ENCODE results near the gene NES. TPM values are rescaled to one million over a fixed set of nuclear protein-coding genes. Genes with fewer than 3 reads are reported as not detected.
A peak's percentile ranks its signal among the peaks of the same experiment; 100 is the strongest.

Gene NES
- polyA plus RNA-seq, 3 donors = not detected

DNA sequence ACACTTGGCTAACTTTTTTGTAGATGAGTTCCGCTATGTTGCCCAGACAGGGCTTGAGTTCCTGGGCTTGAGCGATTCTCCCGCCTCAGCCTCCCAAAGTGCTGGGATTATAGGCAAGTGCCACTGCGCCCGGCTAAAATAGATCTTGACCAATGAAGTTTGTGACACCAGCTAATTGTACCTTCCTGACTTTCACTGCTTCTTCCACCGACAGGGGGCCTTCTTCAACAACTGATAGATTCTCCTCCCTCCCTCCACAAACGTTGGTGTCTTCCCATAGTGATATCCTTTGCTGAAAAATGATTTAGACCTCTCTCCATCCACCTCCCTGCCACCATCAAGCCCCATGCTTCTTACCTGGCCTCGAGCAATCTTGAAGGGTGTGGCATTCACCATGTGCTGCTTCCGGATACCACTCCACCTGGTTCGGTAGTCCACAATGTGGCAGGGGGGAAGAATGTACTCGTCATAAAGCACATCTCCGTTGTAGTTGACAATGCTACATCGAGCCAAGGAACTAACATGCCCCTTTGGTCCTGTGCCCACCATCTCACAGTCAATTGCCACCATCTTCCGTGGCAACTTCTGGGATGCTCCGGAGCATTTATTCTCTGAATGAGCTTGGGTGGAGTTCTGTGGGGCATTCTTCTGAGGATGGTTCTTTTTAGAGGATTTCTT, 49.5 kb upstream of the NES start:
- Histone ChIP-seq H3K4me3 (replicated peaks in 1 of 3; ENCODE audit: low read depth in 2 of 3, low read length in 3 of 3) (peak overlapping the region in 1 of 3 experiments; percentile 89), H3K79me2 (ENCODE audit: insufficient read depth, low read length) (peaks cover 75% of the 10 kb centered on the region), H3K27me3 (ENCODE audit: control insufficient read depth in 2 of 2, insufficient read depth in 2 of 2, low read length in 2 of 2) (no peaks in the 10 kb centered on the region), H3K9me3 (replicated peaks in 1 of 2; ENCODE audit: control insufficient read depth in 1 of 2, insufficient read depth in 1 of 2, low read length in 2 of 2) (no peaks in the 10 kb centered on the region), H3K9ac (ENCODE audit: insufficient read depth, low read length, poor library complexity, severe bottlenecking) (peak overlapping the region; percentile 1), H4K20me1 (ENCODE audit: insufficient read depth, low read length) (peaks cover 53% of the 10 kb centered on the region), H3K4me2 (replicated peaks; ENCODE audit: extremely low read depth, low read length, poor library complexity, severe bottlenecking) (peak overlapping the region; percentile 93), H3K4me1 (ENCODE audit: control insufficient read depth in 1 of 2, insufficient read depth in 2 of 2, low read length in 2 of 2) (peaks cover 38 to 45% of the 10 kb centered on the region in 2 donors), H3K36me3 (replicated peaks in 1 of 2; ENCODE audit: control insufficient read depth in 1 of 2, insufficient read depth in 2 of 2, low read length in 2 of 2) (peaks cover 26 to 40% of the 10 kb centered on the region in 2 donors), H2AFZ (ENCODE audit: insufficient read depth, low read depth, low read length, poor library complexity, severe bottlenecking) (no peak overlapping the region), H3K27ac (ENCODE audit: low read depth in 1 of 2, low read length in 2 of 2) (peak overlapping the region; percentile 11 to 98)
- H3K4me3 Mint-ChIP-seq = peak overlapping the region in 1 of 2 donors; percentile 97
- peaks cover 9 to 28% of the 10 kb centered on the region in 2 donors for H3K36me3 Mint-ChIP-seq
- 62% methylated on average over 7 of the region's 15 CpGs for WGBS (ENCODE audit: insufficient coverage)
- peaks cover 18% of the 10 kb centered on the region for H3K4me1 Mint-ChIP-seq
- intact Hi-C loops (cut with micrococcal nuclease) = loop anchor here in 1 of 2 donors (2.0 to 10.0 kb wide), 4 partner anchors 38 to 222 kb away; partner anchors contain the start of gene MEF2D
- H3K27ac Mint-ChIP-seq = peak overlapping the region in 1 of 7 donors; percentile 98
- peak; percentile 52 to 69 (median 57) for DNase-seq
- H3K9me3 Mint-ChIP-seq = no peaks in the 10 kb centered on the region
- peaks cover 0 to 2% (median 0%) of the 10 kb centered on the region in 3 donors for H3K27me3 Mint-ChIP-seq (ENCODE audit: low read depth in 3 of 3)
- TF ChIP-seq, protein P1, sequence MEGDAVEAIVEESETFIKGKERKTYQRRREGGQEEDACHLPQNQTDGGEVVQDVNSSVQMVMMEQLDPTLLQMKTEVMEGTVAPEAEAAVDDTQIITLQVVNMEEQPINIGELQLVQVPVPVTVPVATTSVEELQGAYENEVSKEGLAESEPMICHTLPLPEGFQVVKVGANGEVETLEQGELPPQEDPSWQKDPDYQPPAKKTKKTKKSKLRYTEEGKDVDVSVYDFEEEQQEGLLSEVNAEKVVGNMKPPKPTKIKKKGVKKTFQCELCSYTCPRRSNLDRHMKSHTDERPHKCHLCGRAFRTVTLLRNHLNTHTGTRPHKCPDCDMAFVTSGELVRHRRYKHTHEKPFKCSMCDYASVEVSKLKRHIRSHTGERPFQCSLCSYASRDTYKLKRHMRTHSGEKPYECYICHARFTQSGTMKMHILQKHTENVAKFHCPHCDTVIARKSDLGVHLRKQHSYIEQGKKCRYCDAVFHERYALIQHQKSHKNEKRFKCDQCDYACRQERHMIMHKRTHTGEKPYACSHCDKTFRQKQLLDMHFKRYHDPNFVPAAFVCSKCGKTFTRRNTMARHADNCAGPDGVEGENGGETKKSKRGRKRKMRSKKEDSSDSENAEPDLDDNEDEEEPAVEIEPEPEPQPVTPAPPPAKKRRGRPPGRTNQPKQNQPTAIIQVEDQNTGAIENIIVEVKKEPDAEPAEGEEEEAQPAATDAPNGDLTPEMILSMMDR (IDR thresholded peaks at IDR 0.05) = peak; percentile 64

DNA sequence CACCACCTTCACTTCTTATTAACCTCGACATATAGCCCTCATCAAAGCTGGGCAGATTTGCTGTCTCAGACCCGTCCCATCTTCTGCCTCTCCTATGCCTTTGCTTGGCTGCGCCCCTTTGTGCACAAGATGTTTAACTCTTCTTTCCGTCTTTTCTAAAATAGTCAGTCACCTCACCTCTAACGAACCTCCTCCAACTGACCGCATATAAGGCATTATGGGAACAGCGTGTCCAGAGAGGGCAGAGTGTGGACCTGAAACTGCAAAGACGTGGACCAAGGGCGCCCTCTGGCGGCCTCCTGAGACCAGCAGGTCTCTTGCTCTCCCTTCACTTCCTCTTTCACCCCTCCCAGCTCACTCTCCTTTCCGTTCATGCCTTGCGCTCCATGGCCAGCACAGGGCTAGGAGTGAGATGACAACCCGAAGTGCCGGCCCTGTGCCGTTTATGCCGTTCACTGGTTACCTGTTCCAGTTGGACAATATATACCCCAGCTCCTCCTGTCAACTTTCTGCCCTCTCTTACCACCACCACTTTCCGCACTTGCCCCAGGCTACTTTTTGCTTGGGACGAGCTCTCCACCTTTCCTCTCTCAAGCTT, 48.6 kb upstream of the NES start:
- intact Hi-C loops (cut with micrococcal nuclease) = loop anchor here (2.0 to 10.0 kb wide), 5 partner anchors 37 to 221 kb away; partner anchors contain the start of gene MEF2D (in 1 of the 2)
- Histone ChIP-seq H3K36me3 (replicated peaks in 1 of 2; ENCODE audit: control insufficient read depth in 1 of 2, insufficient read depth in 2 of 2, low read length in 2 of 2) (peaks cover 35 to 45% of the 10 kb centered on the region in 2 donors), H3K27me3 (ENCODE audit: control insufficient read depth in 2 of 2, insufficient read depth in 2 of 2, low read length in 2 of 2) (no peaks in the 10 kb centered on the region), H2AFZ (ENCODE audit: insufficient read depth, low read depth, low read length, poor library complexity, severe bottlenecking) (no peak overlapping the region), H3K9me3 (replicated peaks in 1 of 2; ENCODE audit: control insufficient read depth in 1 of 2, insufficient read depth in 1 of 2, low read length in 2 of 2) (no peaks in the 10 kb centered on the region), H3K4me3 (replicated peaks in 1 of 3; ENCODE audit: low read depth in 2 of 3, low read length in 3 of 3) (peak overlapping the region; percentile 9 to 89 (median 20)), H4K20me1 (ENCODE audit: insufficient read depth, low read length) (peaks cover 62% of the 10 kb centered on the region), H3K79me2 (ENCODE audit: insufficient read depth, low read length) (peaks cover 77% of the 10 kb centered on the region), H3K27ac (ENCODE audit: low read depth in 1 of 2, low read length in 2 of 2) (peak overlapping the region; percentile 11 to 98), H3K4me2 (replicated peaks; ENCODE audit: extremely low read depth, low read length, poor library complexity, severe bottlenecking) (peak overlapping the region; percentile 93), H3K4me1 (ENCODE audit: control insufficient read depth in 1 of 2, insufficient read depth in 2 of 2, low read length in 2 of 2) (peaks cover 38 to 45% of the 10 kb centered on the region in 2 donors), H3K9ac (ENCODE audit: insufficient read depth, low read length, poor library complexity, severe bottlenecking) (peak overlapping the region; percentile 1)
- Mint-ChIP-seq H3K27me3 (ENCODE audit: low read depth in 3 of 3) (peaks cover 0 to 2% (median 0%) of the 10 kb centered on the region in 3 donors), H3K36me3 (peaks cover 18 to 36% of the 10 kb centered on the region in 2 donors), H3K9me3 (no peaks in the 10 kb centered on the region), H3K27ac (no peak overlapping the region), H3K4me3 (no peak overlapping the region), H3K4me1 (peaks cover 16% of the 10 kb centered on the region)
- WGBS (ENCODE audit: insufficient coverage) = 22% methylated on average over 18 of the region's 18 CpGs
- DNase-seq = peak; percentile 87 to 91 (median 90)
- TF ChIP-seq, protein P1 (IDR thresholded peaks at IDR 0.05) = peak; percentile 75
